WTC11 (cell line): Measurements from ENCODE around the gene KRT83. TPM values are rescaled to one million over a fixed set of nuclear protein-coding genes. Genes with fewer than 3 reads are reported as not detected.

Experiments
- ATAC-seq: fragments of 200-7000 bp; cut with Tn5 transposase; 2 replicates; pipeline ENCODE4 v1.10.0; 2021; ENCODE audit warnings: mild to moderate bottlenecking, moderate library complexity
- CTCF ChIA-PET: fragments of 300-600 bp; sonication (Branson Sonifier 250); formaldehyde crosslinking; loops from one replicate; lab custom pipeline; 2021; ENCODE audit warnings: antibody characterized with exemption; lab: Charles Lee
- POLR2A ChIA-PET: fragments of 350-600 bp; sonication (Branson Sonifier 250); formaldehyde crosslinking; loops from one replicate; lab custom pipeline; 2021; ENCODE audit warnings: antibody characterized with exemption; lab: Charles Lee
- DNase-seq: peaks from one replicate; pipeline ENCODE4 v3.0.0; 2021; ENCODE audit warnings: low spot score
- H3K27ac Mint-ChIP-seq: 2 replicates; pipeline ENCODE4 v1.8.0; 2021; ENCODE audit warnings: mixed read lengths
- H3K27me3 Mint-ChIP-seq: 2 replicates; pipeline ENCODE4 v1.8.0; 2021; ENCODE audit warnings: low read depth, mild to moderate bottlenecking, moderate library complexity, mixed read lengths
- H3K36me3 Mint-ChIP-seq: 2 replicates; pipeline ENCODE4 v1.8.0; 2021; ENCODE audit warnings: mixed read lengths
- H3K4me1 Mint-ChIP-seq: 2 replicates; pipeline ENCODE4 v1.8.0; 2022; ENCODE audit warnings: mixed read lengths
- H3K4me3 Mint-ChIP-seq: 2 replicates; pipeline ENCODE4 v1.8.0; 2021; ENCODE audit warnings: mild to moderate bottlenecking, moderate library complexity, mixed read lengths
- H3K9me3 Mint-ChIP-seq: 2 replicates; pipeline ENCODE4 v1.8.0; 2021; ENCODE audit warnings: mixed read lengths
- CREB1 ChIP-seq: sonication (generic); formaldehyde crosslinking; IDR thresholded peaks from 2 replicates; pipeline ENCODE4 v1.8.0; 2023; ENCODE audit warnings: mild to moderate bottlenecking, missing genetic modification reagents
- ETV6 ChIP-seq: sonication (generic); formaldehyde crosslinking; IDR thresholded peaks from 2 replicates; pipeline ENCODE4 v1.8.1; 2022; ENCODE audit warnings: mild to moderate bottlenecking, missing genetic modification reagents
- FOXK1 ChIP-seq: sonication (generic); formaldehyde crosslinking; IDR thresholded peaks from 2 replicates; pipeline ENCODE4 v1.8.0; 2022; ENCODE audit warnings: mild to moderate bottlenecking, moderate library complexity, missing genetic modification reagents
- IRF2 ChIP-seq: sonication (generic); formaldehyde crosslinking; IDR thresholded peaks from 2 replicates; pipeline ENCODE4 v1.8.0; 2022; ENCODE audit warnings: low read depth, missing genetic modification reagents, borderline replicate concordance
- NFATC4 ChIP-seq: fragments of 250-450 bp; sonication (Bioruptor Pico); IDR thresholded peaks from 2 replicates; pipeline ENCODE4 v1.9.0; 2021; ENCODE audit warnings: mild to moderate bottlenecking
- NR2C2 ChIP-seq: sonication (generic); formaldehyde crosslinking; IDR thresholded peaks from 2 replicates; pipeline ENCODE4 v1.8.0; 2022; ENCODE audit warnings: mild to moderate bottlenecking, missing genetic modification reagents
- PRRX2 ChIP-seq: fragments of 250-450 bp; sonication (Bioruptor Pico); IDR thresholded peaks from 2 replicates; pipeline ENCODE4 v1.8.0; 2021; ENCODE audit warnings: mild to moderate bottlenecking
- RELA ChIP-seq: sonication (generic); formaldehyde crosslinking; IDR thresholded peaks from 2 replicates; pipeline ENCODE4 v1.8.1; 2022; ENCODE audit warnings: missing genetic modification reagents, mild to moderate bottlenecking, borderline replicate concordance
- SMAD3 ChIP-seq: sonication (generic); formaldehyde crosslinking; IDR thresholded peaks from 2 replicates; pipeline ENCODE4 v1.8.0; 2022; ENCODE audit warnings: missing genetic modification reagents, mild to moderate bottlenecking, borderline replicate concordance
- SMAD4 ChIP-seq: sonication (generic); formaldehyde crosslinking; IDR thresholded peaks from 2 replicates; pipeline ENCODE4 v1.8.0; 2022; ENCODE audit warnings: mild to moderate bottlenecking, missing genetic modification reagents
- SP1 ChIP-seq: sonication (generic); formaldehyde crosslinking; conservative IDR thresholded peaks from 2 replicates; pipeline ENCODE4 v1.8.1; 2022; ENCODE audit warnings: missing genetic modification reagents
- TP53 ChIP-seq: sonication (generic); formaldehyde crosslinking; IDR thresholded peaks from 2 replicates; pipeline ENCODE4 v1.8.1; 2023; ENCODE audit warnings: mild to moderate bottlenecking, missing genetic modification reagents
- ZNF138 ChIP-seq: sonication (generic); formaldehyde crosslinking; conservative IDR thresholded peaks from 2 replicates; pipeline ENCODE4 v1.8.1; 2022; ENCODE audit warnings: mild to moderate bottlenecking, moderate library complexity, missing genetic modification reagents
- ZNF219 ChIP-seq: sonication (generic); formaldehyde crosslinking; IDR thresholded peaks from 2 replicates; pipeline ENCODE4 v1.8.0; 2023; ENCODE audit warnings: missing genetic modification reagents, mild to moderate bottlenecking, borderline replicate concordance
- total RNA-seq: library from RNA; stranded (reverse); gene quantifications from 3 replicates; pipeline ENCODE4 v1.2.3, GENCODE V29; 2021
- TF ChIP-seq, protein P1 (sequence below): fragments of 250-450 bp; sonication (Bioruptor Pico); IDR thresholded peaks from 2 replicates; pipeline ENCODE4 v1.9.0; 2021; ENCODE audit warnings: mild to moderate bottlenecking
- TF ChIP-seq, protein P2 (sequence below): fragments of 250-450 bp; sonication (Bioruptor Pico); IDR thresholded peaks from 2 replicates; pipeline ENCODE4 v2.1.2; 2022; ENCODE audit warnings: mild to moderate bottlenecking, moderate library complexity
- TF ChIP-seq, protein P3 (sequence below): fragments of 250-450 bp; sonication (Bioruptor Pico); IDR thresholded peaks from 2 replicates; pipeline ENCODE4 v1.9.0; 2021; ENCODE audit warnings: moderate library complexity, mild to moderate bottlenecking, inconsistent platforms, borderline replicate concordance
- TF ChIP-seq, protein P4 (sequence below): sonication (generic); formaldehyde crosslinking; IDR thresholded peaks from 2 replicates; pipeline ENCODE4 v1.8.0; 2022; ENCODE audit warnings: mild to moderate bottlenecking, missing genetic modification reagents
- TF ChIP-seq, protein P5 (sequence below): sonication (generic); formaldehyde crosslinking; IDR thresholded peaks from 2 replicates; pipeline ENCODE4 v1.8.1; 2023; ENCODE audit warnings: mild to moderate bottlenecking, missing genetic modification reagents
- TF ChIP-seq, protein P6 (sequence below): sonication (generic); formaldehyde crosslinking; IDR thresholded peaks from 2 replicates; pipeline ENCODE4 v1.8.1; 2022; ENCODE audit warnings: mild to moderate bottlenecking, missing genetic modification reagents, moderate library complexity, borderline replicate concordance
- TF ChIP-seq, protein P7 (sequence below): fragments of 200-600 bp; IDR thresholded peaks from 2 replicates; pipeline ENCODE4 v1.8.0; 2022; ENCODE audit warnings: antibody characterized with exemption
- TF ChIP-seq, protein P8 (sequence below): fragments of 250-450 bp; sonication (Bioruptor Pico); IDR thresholded peaks from 2 replicates; pipeline ENCODE4 v1.9.0; 2021; ENCODE audit warnings: mild to moderate bottlenecking, borderline replicate concordance

Gene KRT83
- total RNA-seq, 1 experiment from 2014 or later = not detected

DNA sequence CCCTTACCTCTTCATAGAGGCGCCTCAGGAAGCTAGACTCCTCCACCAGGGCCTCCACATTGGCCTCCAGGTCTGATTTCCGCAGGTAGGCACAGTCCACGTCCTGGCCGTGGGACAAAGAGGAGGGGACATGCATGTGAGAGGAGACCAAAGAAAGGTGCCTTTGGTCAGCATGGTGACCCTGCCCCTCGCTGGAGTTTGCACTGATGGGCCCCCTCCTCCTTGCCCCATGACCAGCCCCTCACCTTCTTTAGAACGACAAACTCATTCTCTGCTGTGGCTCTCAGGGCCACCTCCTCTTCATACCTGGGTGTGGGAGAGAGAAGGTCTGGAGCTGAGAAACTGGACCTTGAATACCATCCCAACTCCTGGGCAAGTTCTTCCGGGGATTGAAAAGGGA lies 42.9 kb upstream of the KRT83 start:
- no peak overlapping the region for H3K4me3 Mint-ChIP-seq
- no peaks in the 10 kb centered on the region for H3K36me3 Mint-ChIP-seq
- POLR2A ChIA-PET = no interaction called here
- TF ChIP-seq, protein P1, sequence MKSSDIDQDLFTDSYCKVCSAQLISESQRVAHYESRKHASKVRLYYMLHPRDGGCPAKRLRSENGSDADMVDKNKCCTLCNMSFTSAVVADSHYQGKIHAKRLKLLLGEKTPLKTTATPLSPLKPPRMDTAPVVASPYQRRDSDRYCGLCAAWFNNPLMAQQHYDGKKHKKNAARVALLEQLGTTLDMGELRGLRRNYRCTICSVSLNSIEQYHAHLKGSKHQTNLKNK (CRISPR knock-in tag) = no peak
- TF ChIP-seq, protein P2, sequence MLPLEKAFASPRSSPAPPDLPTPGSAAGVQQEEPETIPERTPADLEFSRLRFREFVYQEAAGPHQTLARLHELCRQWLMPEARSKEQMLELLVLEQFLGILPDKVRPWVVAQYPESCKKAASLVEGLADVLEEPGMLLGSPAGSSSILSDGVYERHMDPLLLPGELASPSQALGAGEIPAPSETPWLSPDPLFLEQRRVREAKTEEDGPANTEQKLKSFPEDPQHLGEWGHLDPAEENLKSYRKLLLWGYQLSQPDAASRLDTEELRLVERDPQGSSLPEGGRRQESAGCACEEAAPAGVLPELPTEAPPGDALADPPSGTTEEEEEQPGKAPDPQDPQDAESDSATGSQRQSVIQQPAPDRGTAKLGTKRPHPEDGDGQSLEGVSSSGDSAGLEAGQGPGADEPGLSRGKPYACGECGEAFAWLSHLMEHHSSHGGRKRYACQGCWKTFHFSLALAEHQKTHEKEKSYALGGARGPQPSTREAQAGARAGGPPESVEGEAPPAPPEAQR (CRISPR knock-in tag) = no peak
- TF ChIP-seq SMAD4 (CRISPR knock-in tag) (no peak), ETV6 (CRISPR knock-in tag) (no peak), SP1 (CRISPR knock-in tag) (no peak)
- TF ChIP-seq, protein P3, sequence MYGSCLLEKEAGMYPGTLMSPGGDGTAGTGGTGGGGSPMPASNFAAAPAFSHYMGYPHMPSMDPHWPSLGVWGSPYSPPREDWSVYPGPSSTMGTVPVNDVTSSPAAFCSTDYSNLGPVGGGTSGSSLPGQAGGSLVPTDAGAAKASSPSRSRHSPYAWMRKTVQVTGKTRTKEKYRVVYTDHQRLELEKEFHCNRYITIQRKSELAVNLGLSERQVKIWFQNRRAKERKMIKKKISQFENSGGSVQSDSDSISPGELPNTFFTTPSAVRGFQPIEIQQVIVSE (CRISPR knock-in tag) = no peak
- TF ChIP-seq, protein P4, sequence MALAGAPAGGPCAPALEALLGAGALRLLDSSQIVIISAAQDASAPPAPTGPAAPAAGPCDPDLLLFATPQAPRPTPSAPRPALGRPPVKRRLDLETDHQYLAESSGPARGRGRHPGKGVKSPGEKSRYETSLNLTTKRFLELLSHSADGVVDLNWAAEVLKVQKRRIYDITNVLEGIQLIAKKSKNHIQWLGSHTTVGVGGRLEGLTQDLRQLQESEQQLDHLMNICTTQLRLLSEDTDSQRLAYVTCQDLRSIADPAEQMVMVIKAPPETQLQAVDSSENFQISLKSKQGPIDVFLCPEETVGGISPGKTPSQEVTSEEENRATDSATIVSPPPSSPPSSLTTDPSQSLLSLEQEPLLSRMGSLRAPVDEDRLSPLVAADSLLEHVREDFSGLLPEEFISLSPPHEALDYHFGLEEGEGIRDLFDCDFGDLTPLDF (CRISPR knock-in tag) = no peak
- TF ChIP-seq, protein P5, sequence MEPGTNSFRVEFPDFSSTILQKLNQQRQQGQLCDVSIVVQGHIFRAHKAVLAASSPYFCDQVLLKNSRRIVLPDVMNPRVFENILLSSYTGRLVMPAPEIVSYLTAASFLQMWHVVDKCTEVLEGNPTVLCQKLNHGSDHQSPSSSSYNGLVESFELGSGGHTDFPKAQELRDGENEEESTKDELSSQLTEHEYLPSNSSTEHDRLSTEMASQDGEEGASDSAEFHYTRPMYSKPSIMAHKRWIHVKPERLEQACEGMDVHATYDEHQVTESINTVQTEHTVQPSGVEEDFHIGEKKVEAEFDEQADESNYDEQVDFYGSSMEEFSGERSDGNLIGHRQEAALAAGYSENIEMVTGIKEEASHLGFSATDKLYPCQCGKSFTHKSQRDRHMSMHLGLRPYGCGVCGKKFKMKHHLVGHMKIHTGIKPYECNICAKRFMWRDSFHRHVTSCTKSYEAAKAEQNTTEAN (CRISPR knock-in tag) = no peak
- TF ChIP-seq, all 79 proteins: peak for 0
- H3K9me3 Mint-ChIP-seq = no peaks in the 10 kb centered on the region
- no peaks in the 10 kb centered on the region for H3K27me3 Mint-ChIP-seq
- H3K4me1 Mint-ChIP-seq = peaks cover under 1% of the 10 kb centered on the region; the same call in 1 of the 2 replicates
- DNase-seq (no peak), ATAC-seq (no peak)
- no peak overlapping the region for H3K27ac Mint-ChIP-seq
- CTCF ChIA-PET = interaction anchor here (0.8 to 1.5 kb wide), 6 partner anchors 8 to 507 kb away, joined by 3 to 5 read pairs (median 4); no protein-coding TSS in a partner anchor

DNA sequence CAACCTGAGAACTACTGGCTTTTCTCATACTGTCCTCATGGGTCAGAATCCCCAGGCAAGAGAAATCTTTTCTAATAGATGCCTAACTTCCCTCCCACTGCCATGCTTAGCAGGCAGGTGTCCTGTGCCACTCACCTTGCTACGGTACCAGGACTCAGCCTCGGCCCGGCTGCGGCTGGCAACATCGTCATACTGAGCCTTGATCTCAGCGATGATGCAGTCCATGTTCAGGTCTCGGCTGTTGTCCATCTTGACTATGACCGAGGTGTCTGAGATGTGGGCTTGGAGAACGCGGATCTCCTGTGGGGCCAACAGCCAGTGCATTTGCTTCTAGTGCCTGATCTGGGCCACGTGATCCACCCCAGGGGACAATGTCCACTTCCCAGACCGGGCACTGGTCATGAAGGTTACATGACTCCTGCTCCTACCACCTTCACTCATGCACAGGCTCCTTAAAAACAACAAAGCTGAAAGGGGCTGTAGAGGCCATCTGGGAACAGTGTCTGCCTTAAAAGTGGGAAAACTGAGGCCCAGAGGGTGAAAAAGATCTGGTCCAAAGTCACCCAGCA lies 42.0 kb upstream of the KRT83 start:
- POLR2A ChIA-PET = no interaction called here
- peaks cover 9% of the 10 kb centered on the region; the same call in 1 of the 2 replicates for H3K4me1 Mint-ChIP-seq
- H3K9me3 Mint-ChIP-seq = no peaks in the 10 kb centered on the region
- ATAC-seq (no peak), DNase-seq (no peak)
- no peak overlapping the region for H3K4me3 Mint-ChIP-seq
- H3K27me3 Mint-ChIP-seq = no peaks in the 10 kb centered on the region
- CTCF ChIA-PET = interaction anchor here (1.0 to 2.6 kb wide), 2 partner anchors 36 to 508 kb away, joined by 3 to 12 read pairs; no protein-coding TSS in a partner anchor
- no peak overlapping the region for H3K27ac Mint-ChIP-seq
- no peaks in the 10 kb centered on the region for H3K36me3 Mint-ChIP-seq
- TF ChIP-seq NFATC4 (CRISPR knock-in tag) (no peak), ZNF219 (no peak), ZNF138 (no peak), RELA (no peak), NR2C2 (no peak), PRRX2 (CRISPR knock-in tag) (no peak), TP53 (CRISPR knock-in tag) (no peak), IRF2 (CRISPR knock-in tag) (no peak), CREB1 (no peak), FOXK1 (no peak), SMAD3 (CRISPR knock-in tag) (no peak)
- TF ChIP-seq, protein P6, sequence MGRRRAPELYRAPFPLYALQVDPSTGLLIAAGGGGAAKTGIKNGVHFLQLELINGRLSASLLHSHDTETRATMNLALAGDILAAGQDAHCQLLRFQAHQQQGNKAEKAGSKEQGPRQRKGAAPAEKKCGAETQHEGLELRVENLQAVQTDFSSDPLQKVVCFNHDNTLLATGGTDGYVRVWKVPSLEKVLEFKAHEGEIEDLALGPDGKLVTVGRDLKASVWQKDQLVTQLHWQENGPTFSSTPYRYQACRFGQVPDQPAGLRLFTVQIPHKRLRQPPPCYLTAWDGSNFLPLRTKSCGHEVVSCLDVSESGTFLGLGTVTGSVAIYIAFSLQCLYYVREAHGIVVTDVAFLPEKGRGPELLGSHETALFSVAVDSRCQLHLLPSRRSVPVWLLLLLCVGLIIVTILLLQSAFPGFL (CRISPR knock-in tag) = no peak
- TF ChIP-seq, protein P7, sequence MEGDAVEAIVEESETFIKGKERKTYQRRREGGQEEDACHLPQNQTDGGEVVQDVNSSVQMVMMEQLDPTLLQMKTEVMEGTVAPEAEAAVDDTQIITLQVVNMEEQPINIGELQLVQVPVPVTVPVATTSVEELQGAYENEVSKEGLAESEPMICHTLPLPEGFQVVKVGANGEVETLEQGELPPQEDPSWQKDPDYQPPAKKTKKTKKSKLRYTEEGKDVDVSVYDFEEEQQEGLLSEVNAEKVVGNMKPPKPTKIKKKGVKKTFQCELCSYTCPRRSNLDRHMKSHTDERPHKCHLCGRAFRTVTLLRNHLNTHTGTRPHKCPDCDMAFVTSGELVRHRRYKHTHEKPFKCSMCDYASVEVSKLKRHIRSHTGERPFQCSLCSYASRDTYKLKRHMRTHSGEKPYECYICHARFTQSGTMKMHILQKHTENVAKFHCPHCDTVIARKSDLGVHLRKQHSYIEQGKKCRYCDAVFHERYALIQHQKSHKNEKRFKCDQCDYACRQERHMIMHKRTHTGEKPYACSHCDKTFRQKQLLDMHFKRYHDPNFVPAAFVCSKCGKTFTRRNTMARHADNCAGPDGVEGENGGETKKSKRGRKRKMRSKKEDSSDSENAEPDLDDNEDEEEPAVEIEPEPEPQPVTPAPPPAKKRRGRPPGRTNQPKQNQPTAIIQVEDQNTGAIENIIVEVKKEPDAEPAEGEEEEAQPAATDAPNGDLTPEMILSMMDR = no peak
- TF ChIP-seq, protein P8, sequence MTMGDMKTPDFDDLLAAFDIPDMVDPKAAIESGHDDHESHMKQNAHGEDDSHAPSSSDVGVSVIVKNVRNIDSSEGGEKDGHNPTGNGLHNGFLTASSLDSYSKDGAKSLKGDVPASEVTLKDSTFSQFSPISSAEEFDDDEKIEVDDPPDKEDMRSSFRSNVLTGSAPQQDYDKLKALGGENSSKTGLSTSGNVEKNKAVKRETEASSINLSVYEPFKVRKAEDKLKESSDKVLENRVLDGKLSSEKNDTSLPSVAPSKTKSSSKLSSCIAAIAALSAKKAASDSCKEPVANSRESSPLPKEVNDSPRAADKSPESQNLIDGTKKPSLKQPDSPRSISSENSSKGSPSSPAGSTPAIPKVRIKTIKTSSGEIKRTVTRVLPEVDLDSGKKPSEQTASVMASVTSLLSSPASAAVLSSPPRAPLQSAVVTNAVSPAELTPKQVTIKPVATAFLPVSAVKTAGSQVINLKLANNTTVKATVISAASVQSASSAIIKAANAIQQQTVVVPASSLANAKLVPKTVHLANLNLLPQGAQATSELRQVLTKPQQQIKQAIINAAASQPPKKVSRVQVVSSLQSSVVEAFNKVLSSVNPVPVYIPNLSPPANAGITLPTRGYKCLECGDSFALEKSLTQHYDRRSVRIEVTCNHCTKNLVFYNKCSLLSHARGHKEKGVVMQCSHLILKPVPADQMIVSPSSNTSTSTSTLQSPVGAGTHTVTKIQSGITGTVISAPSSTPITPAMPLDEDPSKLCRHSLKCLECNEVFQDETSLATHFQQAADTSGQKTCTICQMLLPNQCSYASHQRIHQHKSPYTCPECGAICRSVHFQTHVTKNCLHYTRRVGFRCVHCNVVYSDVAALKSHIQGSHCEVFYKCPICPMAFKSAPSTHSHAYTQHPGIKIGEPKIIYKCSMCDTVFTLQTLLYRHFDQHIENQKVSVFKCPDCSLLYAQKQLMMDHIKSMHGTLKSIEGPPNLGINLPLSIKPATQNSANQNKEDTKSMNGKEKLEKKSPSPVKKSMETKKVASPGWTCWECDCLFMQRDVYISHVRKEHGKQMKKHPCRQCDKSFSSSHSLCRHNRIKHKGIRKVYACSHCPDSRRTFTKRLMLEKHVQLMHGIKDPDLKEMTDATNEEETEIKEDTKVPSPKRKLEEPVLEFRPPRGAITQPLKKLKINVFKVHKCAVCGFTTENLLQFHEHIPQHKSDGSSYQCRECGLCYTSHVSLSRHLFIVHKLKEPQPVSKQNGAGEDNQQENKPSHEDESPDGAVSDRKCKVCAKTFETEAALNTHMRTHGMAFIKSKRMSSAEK (CRISPR knock-in tag) = no peak
